Activated naive CD4-positive, alpha-beta T cell treated with anti-CD3 and anti-CD28 coated beads, Interleukin-2, amount 50 U/mL, for 72 hours (primary cell): Measurements from ENCODE around the gene CROT. TPM values are rescaled to one million over a fixed set of nuclear protein-coding genes. Genes with fewer than 3 reads are reported as not detected.
"Not testable (repeated sequence)": the region's sequence is repeated elsewhere in the genome, so short reads cannot be mapped to it uniquely, and the experiment has no call there.

ENCODE experiments used
- ATAC-seq, 2 donors: fragments of 150-1000 bp; cut with Tn5 transposase; 2 replicates each; pipeline ENCODE4 v1.10.0; 2021; ENCODE audit warnings: mild to moderate bottlenecking in 2 of 2, moderate library complexity in 2 of 2
- DNase-seq, 2 donors: peaks; one replicate each; pipeline ENCODE4 v3.0.0; 2021 to 2022; ENCODE audit warnings: low spot score in 2 of 2
- H3K27ac Mint-ChIP-seq, 2 donors: one replicate each; pipeline ENCODE4 v1.8.0; 2022; ENCODE audit warnings: mild to moderate bottlenecking in 2 of 2, mixed read lengths in 2 of 2
- H3K36me3 Mint-ChIP-seq, 2 donors: one replicate each; pipeline ENCODE4 v1.8.0; 2022; ENCODE audit warnings: mixed read lengths in 2 of 2
- H3K9me3 Mint-ChIP-seq, 2 donors: one replicate each; pipeline ENCODE4 v1.8.0; 2022; ENCODE audit warnings: mixed read lengths in 2 of 2
- total RNA-seq, 2 donors: library from RNA; stranded (reverse); gene quantifications; one replicate each; pipeline ENCODE4 v1.2.3, GENCODE V29; 2022

The CROT gene
- 1 to 10 TPM; 7.5 to 9.5 TPM for total RNA-seq

- peak within 1 kb of the TSS; percentile 90 to 95 for H3K27ac Mint-ChIP-seq
- peaks cover 21 to 24% of the 10 kb centered on the region in 2 donors for H3K36me3 Mint-ChIP-seq
These were observed at the start of gene CROT for GRCh38 chr7:87345166-87345927. TSS of gene CROT (plus strand) at chr7:87345664. CDS start at chr7:87349069, 3,405 bp downstream.

GRCh38 chr7:87300756-87301155 is 44.7 kb upstream of the CROT start:
- Mint-ChIP-seq H3K36me3 (peaks cover 7 to 16% of the 10 kb centered on the region in 2 donors), H3K9me3 (peaks cover 9 to 16% of the 10 kb centered on the region in 2 donors), H3K27ac (no peak overlapping the region)
- no peak for ATAC-seq
- DNase-seq = no peak

More at GRCh38 chr7:87345166-87345927, at the start of gene CROT:
- DNase-seq = peak; percentile 93 to 96
- no peaks in the 10 kb centered on the region for H3K9me3 Mint-ChIP-seq
- ATAC-seq = peak; percentile 97 to 99

- Mint-ChIP-seq H3K27ac (no peak overlapping the region), H3K9me3 (no peaks in the 10 kb centered on the region), H3K36me3 (no peaks in the 10 kb centered on the region)
- ATAC-seq (no peak), DNase-seq (no peak)
These were observed 34.6 kb upstream of the CROT start for GRCh38 chr7:87310790-87311419.

DNA sequence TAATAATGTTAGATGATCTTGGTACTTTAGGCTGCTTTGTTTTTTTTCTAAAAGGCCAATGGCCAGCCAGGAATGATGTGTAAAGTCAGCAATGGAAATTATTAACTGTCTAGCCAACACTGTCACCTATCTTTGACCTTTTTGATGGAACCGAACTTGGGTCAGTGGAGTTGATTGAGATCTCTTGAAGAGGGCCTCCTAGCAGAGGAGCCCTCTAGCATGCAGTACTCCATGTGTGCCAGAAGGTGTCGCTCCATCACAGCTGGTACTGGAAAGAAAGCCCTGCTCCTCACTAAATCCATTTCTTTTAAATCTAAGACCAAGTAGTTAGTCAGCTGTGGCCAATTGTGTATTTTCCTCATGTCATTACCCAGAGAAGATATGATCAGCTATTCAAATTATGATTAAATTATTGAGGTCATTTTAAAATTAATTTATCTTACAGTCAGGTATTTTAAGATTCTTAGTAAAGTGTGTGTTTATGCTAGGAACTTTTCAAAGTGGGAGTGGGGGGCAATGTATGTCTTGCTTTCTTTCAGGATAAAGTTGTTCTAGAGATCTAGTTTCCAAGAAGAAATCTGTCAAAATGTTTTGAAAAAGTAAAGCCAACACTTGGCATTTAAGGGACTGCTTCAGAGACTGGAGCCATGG is 33.1 kb upstream of the CROT start:
- H3K36me3 Mint-ChIP-seq = no peaks in the 10 kb centered on the region
- no peak overlapping the region for H3K27ac Mint-ChIP-seq
- ATAC-seq (peak; percentile 77), DNase-seq (peak in 1 of 2 donors; percentile 61)
- no peaks in the 10 kb centered on the region for H3K9me3 Mint-ChIP-seq

DNA sequence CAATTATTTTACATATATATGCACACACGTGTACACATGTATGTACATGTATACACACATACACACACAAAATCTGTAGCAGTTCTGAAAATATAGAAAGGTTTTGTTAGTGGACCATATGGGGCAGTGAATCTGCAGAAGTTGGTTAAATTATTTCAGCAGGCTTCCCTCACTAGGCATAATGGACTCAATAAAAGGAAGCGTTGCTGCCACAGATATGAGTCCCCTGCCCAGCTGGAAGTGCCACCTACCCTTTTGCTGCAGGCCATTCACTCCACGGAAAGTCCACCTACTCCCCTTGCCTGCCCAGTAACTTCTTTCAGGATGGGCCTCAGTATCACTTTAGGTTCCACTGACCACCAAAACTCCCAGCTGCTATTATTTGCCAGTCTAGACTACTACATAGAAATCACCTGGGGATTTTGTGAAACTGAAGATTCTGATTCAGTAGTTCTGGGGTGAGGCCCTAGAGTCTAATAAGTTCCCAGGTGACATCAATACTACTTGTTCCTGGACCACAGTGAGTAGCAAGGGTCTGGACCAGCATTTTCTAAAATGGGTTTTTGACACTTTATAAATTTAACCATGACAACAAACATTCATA is 29.3 kb upstream of the CROT start:
- no peaks in the 10 kb centered on the region for H3K36me3 Mint-ChIP-seq
- no peak overlapping the region for H3K27ac Mint-ChIP-seq
- H3K9me3 Mint-ChIP-seq = no peaks in the 10 kb centered on the region

DNA sequence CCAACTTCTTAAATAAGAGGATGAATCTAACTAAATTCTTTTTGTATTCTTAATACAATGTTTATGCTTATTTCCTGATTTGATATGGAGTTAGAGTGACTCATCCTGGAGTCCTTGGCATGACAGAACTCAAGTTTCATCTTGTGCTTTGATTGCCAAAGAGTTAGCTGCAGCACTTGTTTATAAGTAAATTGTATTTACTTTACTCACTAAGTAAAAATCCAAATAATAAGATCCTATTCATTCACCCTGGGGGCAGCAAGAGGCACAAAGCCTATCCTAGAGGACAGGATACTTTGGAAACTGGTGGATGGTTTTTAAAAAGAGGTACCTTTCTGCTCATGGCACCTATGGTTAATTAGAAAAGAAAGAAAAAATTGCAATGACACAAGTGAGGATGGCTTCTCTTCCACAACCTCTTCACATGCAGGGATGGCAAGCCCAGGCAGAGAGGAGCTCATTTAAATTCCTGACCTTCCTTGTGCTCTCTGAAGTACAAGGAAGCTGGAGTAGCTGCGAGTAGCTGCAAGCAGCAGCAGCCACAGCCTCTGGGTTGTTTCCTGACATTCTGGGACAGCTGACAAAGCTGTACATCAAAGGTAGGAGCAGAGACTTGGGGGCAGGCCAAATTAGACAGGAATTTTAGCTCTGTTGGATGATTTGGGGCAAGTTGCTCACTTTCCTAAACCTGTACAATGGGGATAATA is 28.5 kb upstream of the CROT start:
- H3K9me3 Mint-ChIP-seq = no peaks in the 10 kb centered on the region
- DNase-seq = no peak
- ATAC-seq = no peak
- H3K27ac Mint-ChIP-seq = no peak overlapping the region
- peaks cover 0 to 5% of the 10 kb centered on the region in 2 donors for H3K36me3 Mint-ChIP-seq

More for the DNA sequence above, 29.3 kb upstream of the CROT start:
- ATAC-seq (peak in 1 of 2 donors; percentile 79), DNase-seq (no peak)

GRCh38 chr7:87317691-87318245 is 27.7 kb upstream of the CROT start:
- Mint-ChIP-seq H3K9me3 (no peaks in the 10 kb centered on the region), H3K27ac (no peak overlapping the region), H3K36me3 (peaks cover 0 to 5% of the 10 kb centered on the region in 2 donors)
- DNase-seq = no peak
- ATAC-seq = peak in 1 of 2 donors; percentile 20

DNA sequence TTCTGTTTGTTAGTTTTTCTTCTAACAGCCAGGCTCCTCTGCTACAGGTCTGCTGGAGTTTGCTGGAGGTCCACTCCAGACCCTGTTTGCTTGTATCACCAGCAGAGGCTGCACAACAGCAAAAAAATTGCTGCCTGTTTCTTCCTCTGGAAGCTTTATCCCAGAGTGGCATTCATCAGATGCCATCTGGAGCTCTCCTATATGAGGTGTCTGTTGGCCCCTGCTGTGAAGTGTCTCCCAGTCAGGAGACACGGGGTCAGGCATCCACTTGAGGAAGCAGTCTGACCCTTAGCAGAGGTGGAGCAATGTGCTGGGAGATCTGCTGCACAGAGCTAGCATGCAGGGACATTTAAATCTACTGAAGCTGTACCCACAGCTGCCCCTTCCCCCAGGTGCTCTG is 26.7 kb upstream of the CROT start:
- peaks cover 0 to 5% of the 10 kb centered on the region in 2 donors for H3K36me3 Mint-ChIP-seq
- H3K27ac Mint-ChIP-seq = peak overlapping the region in 1 of 2 donors; percentile 37
- ATAC-seq = no peak

GRCh38 chr7:87319154-87319581 is 26.3 kb upstream of the CROT start:
- H3K9me3 Mint-ChIP-seq, H3K36me3 Mint-ChIP-seq, ATAC-seq, DNase-seq: not testable (repeated sequence)
- peak overlapping the region in 1 of 2 donors; percentile 37 for H3K27ac Mint-ChIP-seq

More for the DNA sequence above, 26.7 kb upstream of the CROT start:
- H3K9me3 Mint-ChIP-seq = no peaks in the 10 kb centered on the region
- DNase-seq = no peak

GRCh38 chr7:87322912-87323311 is 22.6 kb upstream of the CROT start:
- Mint-ChIP-seq H3K27ac (peak overlapping the region in 1 of 2 donors; percentile 38), H3K36me3 (peaks cover 14 to 20% of the 10 kb centered on the region in 2 donors), H3K9me3 (peaks cover 3 to 9% of the 10 kb centered on the region in 2 donors)
- DNase-seq (no peak), ATAC-seq (no peak)

DNA sequence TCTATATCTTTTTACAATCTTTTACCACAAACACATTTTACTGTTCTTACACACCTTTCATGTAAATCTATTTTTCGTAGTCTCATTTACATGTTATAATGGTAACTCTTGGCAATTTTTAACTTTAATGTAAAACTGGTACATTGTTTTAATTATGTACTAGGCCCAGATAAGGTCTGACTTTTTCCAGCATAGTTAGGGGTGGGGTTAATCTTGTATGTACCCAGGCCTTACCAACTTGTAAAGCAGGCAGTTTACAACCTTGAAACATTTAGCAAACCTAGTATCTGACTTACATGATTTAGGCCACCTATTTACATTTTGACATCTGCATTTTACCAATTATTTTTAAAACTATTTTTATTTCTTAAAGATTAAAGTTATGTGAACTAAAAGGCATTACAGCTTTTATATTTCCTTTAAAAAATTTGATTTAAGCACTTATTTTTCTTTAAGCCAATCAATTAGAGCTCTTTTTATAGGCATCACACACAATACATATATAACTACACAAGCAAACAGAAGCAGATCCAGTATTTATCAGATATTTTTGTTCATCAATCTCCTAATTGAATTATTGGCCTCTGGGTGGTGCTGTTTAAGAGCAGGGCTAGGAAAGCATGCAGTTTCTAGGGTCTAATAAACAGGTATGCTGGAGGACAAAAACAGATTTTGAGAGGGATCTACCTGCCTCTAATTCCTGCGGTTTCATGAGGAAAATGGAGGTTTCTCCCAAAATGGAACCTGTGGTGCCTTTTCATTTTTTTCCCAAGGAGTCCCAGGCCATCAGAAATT is 19.7 kb upstream of the CROT start:
- no peak for DNase-seq
- H3K36me3 Mint-ChIP-seq = peaks cover 40 to 48% of the 10 kb centered on the region in 2 donors
- no peak for ATAC-seq
- peaks cover 23 to 26% of the 10 kb centered on the region in 2 donors for H3K9me3 Mint-ChIP-seq
- no peak overlapping the region for H3K27ac Mint-ChIP-seq

GRCh38 chr7:87328281-87328680 is 17.2 kb upstream of the CROT start:
- DNase-seq (no peak), ATAC-seq (no peak)
- H3K36me3 Mint-ChIP-seq = peaks cover 40 to 43% of the 10 kb centered on the region in 2 donors
- no peak overlapping the region for H3K27ac Mint-ChIP-seq
- peaks cover 23 to 30% of the 10 kb centered on the region in 2 donors for H3K9me3 Mint-ChIP-seq

DNA sequence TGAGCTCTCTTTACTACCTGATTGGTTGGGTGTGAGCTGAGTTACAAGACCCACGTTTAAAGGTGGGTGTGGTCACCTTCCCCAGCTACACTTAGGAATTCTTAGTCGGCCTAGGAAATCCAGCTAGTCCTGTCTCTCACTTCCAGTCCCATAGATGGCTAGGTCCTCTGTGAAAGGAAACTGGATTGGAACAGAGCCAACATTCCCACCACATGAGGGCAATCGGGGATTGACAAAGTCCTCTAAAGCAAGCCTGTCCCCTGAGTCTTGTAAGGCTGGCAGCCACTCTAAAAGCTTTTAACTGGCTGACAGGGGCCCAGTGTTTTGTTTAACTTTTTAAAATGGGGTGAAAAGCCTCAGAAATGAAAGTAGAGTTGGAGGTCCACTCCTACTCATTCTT is 15.1 kb upstream of the CROT start:
- peaks cover 43 to 48% of the 10 kb centered on the region in 2 donors for H3K36me3 Mint-ChIP-seq
- H3K9me3 Mint-ChIP-seq = peaks cover 23 to 30% of the 10 kb centered on the region in 2 donors
- no peak for DNase-seq
- peak overlapping the region in 1 of 2 donors; percentile 58 for H3K27ac Mint-ChIP-seq
- ATAC-seq = no peak

- Mint-ChIP-seq H3K27ac (peak overlapping the region in 1 of 2 donors; percentile 58), H3K9me3 (peaks cover 23 to 30% of the 10 kb centered on the region in 2 donors), H3K36me3 (peaks cover 43 to 48% of the 10 kb centered on the region in 2 donors)
- ATAC-seq = no peak
- DNase-seq = no peak
These were observed 14.5 kb upstream of the CROT start for GRCh38 chr7:87330942-87331341.

DNA sequence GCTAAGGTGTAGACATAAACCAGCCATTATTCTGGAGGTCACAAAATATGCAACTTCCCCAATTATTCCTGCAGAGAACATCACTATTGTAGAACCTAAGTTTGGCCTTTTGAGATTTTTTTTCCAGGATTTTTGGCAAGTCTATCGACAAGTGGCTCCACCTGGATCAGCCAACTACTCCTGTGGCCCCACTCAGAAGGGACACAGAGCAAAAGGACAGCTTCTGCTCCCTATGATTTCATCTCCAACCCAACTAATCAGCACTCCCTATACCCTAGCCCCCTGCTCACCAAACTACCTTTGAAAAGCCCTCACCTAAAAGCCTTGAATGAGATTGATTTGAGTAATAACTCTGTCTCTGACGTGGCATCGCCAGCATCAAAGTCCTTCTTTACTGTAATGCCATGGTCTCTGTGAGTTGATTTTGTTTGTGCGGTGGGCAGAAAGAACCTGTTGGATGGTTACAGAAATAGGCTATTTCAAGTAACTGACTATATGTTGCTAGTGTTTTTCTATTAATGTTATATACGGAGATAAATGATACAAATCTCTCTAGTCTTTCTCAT is 13.7 kb upstream of the CROT start:
- ATAC-seq (no peak), DNase-seq (no peak)
- Mint-ChIP-seq H3K9me3 (peaks cover 23 to 30% of the 10 kb centered on the region in 2 donors), H3K27ac (peak overlapping the region in 1 of 2 donors; percentile 58), H3K36me3 (peaks cover 39 to 45% of the 10 kb centered on the region in 2 donors)
